Measurements from ENCODE around the gene INKA1.

The INKA1 gene

GRCh38 chr3:49826016-49826415 lies 23.0 kb downstream of the INKA1 start:
- H3K4me3 Mint-ChIP-seq, result no peak overlapping the region
- no peaks in the 10 kb centered on the region for H3K4me1 Mint-ChIP-seq
- no peaks in the 10 kb centered on the region for H3K27me3 Mint-ChIP-seq
- no peaks in the 10 kb centered on the region for H3K9me3 Mint-ChIP-seq
- no peak overlapping the region for H3K27ac Mint-ChIP-seq
- H3K36me3 Mint-ChIP-seq, result no peaks in the 10 kb centered on the region

GRCh38 chr3:49831341-49831740 lies 28.3 kb downstream of the INKA1 start:
- Mint-ChIP-seq H3K9me3 (no peaks in the 10 kb centered on the region), H3K4me1 (no peaks in the 10 kb centered on the region), H3K27me3 (no peaks in the 10 kb centered on the region), H3K4me3 (no peak overlapping the region), H3K27ac (no peak overlapping the region), H3K36me3 (peaks cover 2% of the 10 kb centered on the region)

GRCh38 chr3:49839193-49839809 lies 36.2 kb downstream of the INKA1 start:
- Mint-ChIP-seq H3K9me3 (no peaks in the 10 kb centered on the region), H3K36me3 (peaks cover 4% of the 10 kb centered on the region), H3K27ac (peak overlapping the region; percentile 15), H3K4me1 (no peaks in the 10 kb centered on the region), H3K4me3 (no peak overlapping the region), H3K27me3 (no peaks in the 10 kb centered on the region)

- H3K36me3 Mint-ChIP-seq, result peaks cover 2% of the 10 kb centered on the region
- H3K9me3 Mint-ChIP-seq, result no peaks in the 10 kb centered on the region
- H3K27ac Mint-ChIP-seq, result no peak overlapping the region
- H3K4me1 Mint-ChIP-seq, result no peaks in the 10 kb centered on the region
- H3K27me3 Mint-ChIP-seq, result no peaks in the 10 kb centered on the region
- no peak overlapping the region for H3K4me3 Mint-ChIP-seq
Observed at GRCh38 chr3:49840388-49840787, 37.3 kb downstream of the INKA1 start.

GRCh38 chr3:49841126-49841696 lies 38.1 kb downstream of the INKA1 start:
- Mint-ChIP-seq H3K36me3 (peaks cover 2% of the 10 kb centered on the region), H3K4me1 (no peaks in the 10 kb centered on the region), H3K9me3 (no peaks in the 10 kb centered on the region), H3K27me3 (no peaks in the 10 kb centered on the region), H3K27ac (no peak overlapping the region), H3K4me3 (no peak overlapping the region)

GRCh38 chr3:49841806-49842205 lies 38.7 kb downstream of the INKA1 start:
- no peaks in the 10 kb centered on the region for H3K27me3 Mint-ChIP-seq
- no peaks in the 10 kb centered on the region for H3K4me1 Mint-ChIP-seq
- H3K4me3 Mint-ChIP-seq, result no peak overlapping the region
- no peak overlapping the region for H3K27ac Mint-ChIP-seq
- no peaks in the 10 kb centered on the region for H3K9me3 Mint-ChIP-seq
- H3K36me3 Mint-ChIP-seq, result peaks cover 2% of the 10 kb centered on the region

- no peaks in the 10 kb centered on the region for H3K27me3 Mint-ChIP-seq
- H3K4me1 Mint-ChIP-seq, result no peaks in the 10 kb centered on the region
- no peaks in the 10 kb centered on the region for H3K9me3 Mint-ChIP-seq
- H3K27ac Mint-ChIP-seq, result no peak overlapping the region
- no peak overlapping the region for H3K4me3 Mint-ChIP-seq
- peaks cover 2% of the 10 kb centered on the region for H3K36me3 Mint-ChIP-seq
Observed at GRCh38 chr3:49842843-49843517, 39.9 kb downstream of the INKA1 start.

GRCh38 chr3:49844464-49845183 lies 41.6 kb downstream of the INKA1 start:
- Mint-ChIP-seq H3K4me3 (no peak overlapping the region), H3K4me1 (no peaks in the 10 kb centered on the region), H3K27me3 (no peaks in the 10 kb centered on the region), H3K9me3 (no peaks in the 10 kb centered on the region), H3K27ac (no peak overlapping the region), H3K36me3 (no peaks in the 10 kb centered on the region)

- H3K4me1 Mint-ChIP-seq, result no peaks in the 10 kb centered on the region
- no peak overlapping the region for H3K27ac Mint-ChIP-seq
- no peak overlapping the region for H3K4me3 Mint-ChIP-seq
- no peaks in the 10 kb centered on the region for H3K36me3 Mint-ChIP-seq
- H3K27me3 Mint-ChIP-seq, result no peaks in the 10 kb centered on the region
- no peaks in the 10 kb centered on the region for H3K9me3 Mint-ChIP-seq
Observed at GRCh38 chr3:49845694-49846093, 42.6 kb downstream of the INKA1 start.
